ENCODE data around the gene HAPLN3.
"Not testable (repeated sequence)": the region's sequence is repeated elsewhere in the genome, so short reads cannot be mapped to it uniquely, and the experiment has no call there.

DNA sequence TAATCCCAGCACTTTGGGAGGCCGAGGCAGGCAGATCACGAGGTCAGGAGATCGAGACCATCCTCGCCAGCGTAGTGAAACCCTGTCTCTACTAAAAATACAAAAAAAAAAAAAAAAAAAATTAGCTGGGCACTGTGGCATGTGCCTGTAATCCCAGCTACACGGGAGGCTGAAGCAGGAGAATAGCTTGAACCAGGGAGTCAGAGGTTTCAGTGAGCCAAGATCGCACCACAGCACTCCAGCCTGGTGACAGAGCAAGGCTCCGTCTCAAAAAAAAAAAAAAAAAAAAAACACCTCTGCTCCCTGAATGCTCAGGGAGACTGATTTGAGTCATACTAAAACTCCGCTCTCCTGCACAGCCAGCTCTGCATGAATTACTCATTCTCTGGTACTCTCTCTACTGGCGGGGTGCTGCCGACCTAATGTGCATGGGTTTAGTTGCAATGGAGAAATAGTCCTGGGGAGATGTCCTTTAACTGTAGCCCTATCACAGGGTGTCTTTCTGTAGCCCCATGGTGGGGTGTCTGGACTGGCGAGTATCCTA, 25.6 kb upstream of the HAPLN3 start:
- TF ChIP-seq CTCF, POLR2A, EP300 (IDR thresholded peaks at IDR 0.05): not testable (repeated sequence)

All from tibial nerve (tissue), 4 donors.